ENCODE results near the gene MXRA8.
"Not testable (repeated sequence)": the region's sequence is repeated elsewhere in the genome, so short reads cannot be mapped to it uniquely, and the experiment has no call there.

The MXRA8 gene

DNA sequence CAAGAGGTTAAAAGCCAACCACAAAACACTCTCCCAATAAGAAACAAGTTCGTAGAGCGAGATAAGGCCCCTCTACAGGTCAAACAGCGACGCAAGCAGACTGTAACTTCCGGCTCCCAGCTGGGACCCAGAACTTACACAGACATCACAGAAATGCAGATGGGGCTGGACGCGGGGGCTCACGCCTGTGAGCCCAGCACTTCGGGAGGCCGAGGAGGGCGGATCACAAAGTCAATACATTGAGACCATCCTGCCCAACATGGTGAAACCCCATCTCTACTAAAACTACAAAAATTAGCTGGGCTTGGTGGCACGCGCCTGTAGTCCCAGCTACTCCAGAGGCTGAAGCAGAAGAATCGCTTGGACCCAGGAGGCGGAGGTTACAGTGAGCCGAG, 29.7 kb upstream of the MXRA8 start:
- no peak for DNase-seq (ENCODE audit: low read depth, low spot score)

DNA sequence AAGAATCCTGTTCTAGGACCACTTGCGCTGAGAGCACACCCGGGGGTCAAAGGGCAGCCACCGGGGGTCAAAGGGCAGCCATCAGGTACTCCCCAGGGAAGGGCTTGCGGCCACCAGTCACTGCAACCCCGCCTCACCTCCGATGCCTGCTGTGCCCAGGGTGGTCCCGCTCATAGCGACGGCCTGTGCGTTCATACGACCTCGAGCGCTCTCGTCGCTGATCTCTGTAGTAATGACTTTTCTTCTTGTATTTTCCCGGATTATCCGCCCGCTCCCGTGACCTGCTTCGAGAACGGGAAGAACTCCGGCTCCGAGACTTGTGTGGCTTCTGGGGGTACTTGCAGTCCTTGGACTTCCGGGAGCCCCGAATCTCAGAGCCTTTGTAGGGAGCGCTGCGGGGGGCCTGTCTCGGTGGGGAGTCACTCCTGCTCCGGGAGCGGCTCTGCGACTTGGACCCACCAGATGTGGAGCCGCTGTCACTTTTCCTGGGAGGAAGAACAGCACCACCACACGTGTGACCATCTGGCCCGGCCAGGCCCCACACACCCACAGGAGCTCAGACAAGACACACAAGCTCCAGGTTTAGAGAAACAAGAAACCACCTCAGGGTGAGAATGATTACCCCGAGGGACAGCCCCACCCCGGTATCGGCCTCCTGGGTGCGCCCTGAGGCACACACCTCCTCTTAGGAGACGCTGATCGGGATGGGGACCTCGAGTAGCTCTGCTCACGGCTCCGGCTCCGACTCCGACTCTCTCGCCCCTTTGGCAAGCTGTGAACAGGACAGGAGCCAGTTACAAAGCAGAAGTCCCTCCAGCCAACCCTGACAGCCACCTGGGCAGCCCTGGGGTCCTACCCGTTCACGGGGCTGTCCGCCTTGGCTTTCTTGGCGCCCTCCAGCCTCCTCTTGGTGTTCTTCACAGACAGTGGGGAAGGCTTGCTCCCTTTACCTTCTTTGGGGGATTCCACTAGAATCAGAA, 29.0 kb upstream of the MXRA8 start:
- no peaks in the 10 kb centered on the region for H3K9me3 ChIP-seq (ENCODE audit: insufficient read depth, low read length)
- peaks cover 77% of the 10 kb centered on the region for H3K36me3 ChIP-seq (ENCODE audit: insufficient read depth, insufficient read length, low read length)
- no peak overlapping the region for H3K4me3 ChIP-seq (ENCODE audit: insufficient read length, low read depth)
- TF ChIP-seq YY1 (IDR thresholded peaks at IDR 0.05; ENCODE audit: insufficient read depth, insufficient read length) (no peak), ZNF274 (IDR thresholded peaks at IDR 0.05; ENCODE audit: low read depth, low read length) (no peak), SUZ12 (IDR thresholded peaks at IDR 0.05; ENCODE audit: extremely low read depth, insufficient read depth, insufficient read length) (no peak)
- DNase-seq (ENCODE audit: low read depth, low spot score): no peak
- no peaks in the 10 kb centered on the region for H3K4me1 ChIP-seq (ENCODE audit: insufficient read depth, insufficient read length)
- H3K9ac ChIP-seq (ENCODE audit: insufficient read length, low read depth): no peak overlapping the region
- no peaks in the 10 kb centered on the region for H3K27me3 ChIP-seq (ENCODE audit: insufficient read depth, insufficient read length)

More for the DNA sequence above, 29.7 kb upstream of the MXRA8 start:
- TF ChIP-seq SUZ12 (IDR thresholded peaks at IDR 0.05; ENCODE audit: extremely low read depth, insufficient read depth, insufficient read length): no peak
- TF ChIP-seq ZNF274 (IDR thresholded peaks at IDR 0.05; ENCODE audit: low read depth, low read length): no peak
- TF ChIP-seq YY1 (IDR thresholded peaks at IDR 0.05; ENCODE audit: insufficient read depth, insufficient read length): no peak
- H3K36me3 ChIP-seq (ENCODE audit: insufficient read depth, insufficient read length, low read length): peaks cover 82% of the 10 kb centered on the region
- no peak overlapping the region for H3K9ac ChIP-seq (ENCODE audit: insufficient read length, low read depth)
- H3K4me1 ChIP-seq (ENCODE audit: insufficient read depth, insufficient read length): no peaks in the 10 kb centered on the region
- H3K9me3 ChIP-seq (ENCODE audit: insufficient read depth, low read length): no peaks in the 10 kb centered on the region
- H3K4me3 ChIP-seq (ENCODE audit: insufficient read length, low read depth): no peak overlapping the region
- H3K27me3 ChIP-seq (ENCODE audit: insufficient read depth, insufficient read length): no peaks in the 10 kb centered on the region

GRCh38 chr1:1385931-1386330, 27.6 kb upstream of the MXRA8 start:
- Histone ChIP-seq H3K27me3 (ENCODE audit: insufficient read depth, insufficient read length) (no peaks in the 10 kb centered on the region), H3K36me3 (ENCODE audit: insufficient read depth, insufficient read length, low read length) (peaks cover 72% of the 10 kb centered on the region), H3K9me3 (ENCODE audit: insufficient read depth, low read length) (no peaks in the 10 kb centered on the region), H3K9ac (ENCODE audit: insufficient read length, low read depth) (no peak overlapping the region), H3K4me1 (ENCODE audit: insufficient read depth, insufficient read length) (no peaks in the 10 kb centered on the region), H3K4me3 (ENCODE audit: insufficient read length, low read depth) (no peak overlapping the region)
- TF ChIP-seq ZNF274 (IDR thresholded peaks at IDR 0.05; ENCODE audit: low read depth, low read length): no peak
- TF ChIP-seq SUZ12 (IDR thresholded peaks at IDR 0.05; ENCODE audit: extremely low read depth, insufficient read depth, insufficient read length): no peak
- no peak for TF ChIP-seq YY1 (IDR thresholded peaks at IDR 0.05; ENCODE audit: insufficient read depth, insufficient read length)
- no peak for DNase-seq (ENCODE audit: low read depth, low spot score)

DNA sequence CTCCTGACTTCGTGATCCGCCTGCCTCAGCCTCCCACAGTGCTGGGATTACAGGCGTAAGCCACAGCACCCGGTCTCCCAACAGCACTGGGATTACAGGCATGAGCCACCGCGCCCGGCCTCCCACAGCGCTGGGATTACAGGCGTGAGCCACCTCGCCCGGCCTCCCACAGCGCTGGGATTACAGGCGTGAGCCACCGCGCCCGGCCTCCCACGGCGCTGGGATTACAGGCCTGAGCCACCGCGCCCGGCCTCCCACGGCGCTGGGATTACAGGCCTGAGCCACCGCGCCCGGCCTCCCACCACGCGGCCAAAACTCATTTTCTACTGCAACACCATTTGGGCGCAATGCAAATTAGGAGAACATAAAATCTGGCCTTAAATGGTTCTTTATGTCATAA, 27.0 kb upstream of the MXRA8 start:
- H3K27me3 ChIP-seq (ENCODE audit: insufficient read depth, insufficient read length); H3K9ac ChIP-seq (ENCODE audit: insufficient read length, low read depth): not testable (repeated sequence)

GRCh38 chr1:1381294-1381693, 22.9 kb upstream of the MXRA8 start:
- Histone ChIP-seq H3K36me3 (ENCODE audit: insufficient read depth, insufficient read length, low read length) (peaks cover 48% of the 10 kb centered on the region), H3K9me3 (ENCODE audit: insufficient read depth, low read length) (no peaks in the 10 kb centered on the region), H3K27me3 (ENCODE audit: insufficient read depth, insufficient read length) (no peaks in the 10 kb centered on the region), H3K4me1 (ENCODE audit: insufficient read depth, insufficient read length) (no peaks in the 10 kb centered on the region), H3K4me3 (ENCODE audit: insufficient read length, low read depth) (no peak overlapping the region), H3K9ac (ENCODE audit: insufficient read length, low read depth) (no peak overlapping the region)
- no peak for TF ChIP-seq YY1 (IDR thresholded peaks at IDR 0.05; ENCODE audit: insufficient read depth, insufficient read length)
- no peak for TF ChIP-seq SUZ12 (IDR thresholded peaks at IDR 0.05; ENCODE audit: extremely low read depth, insufficient read depth, insufficient read length)
- no peak for TF ChIP-seq ZNF274 (IDR thresholded peaks at IDR 0.05; ENCODE audit: low read depth, low read length)
- DNase-seq (ENCODE audit: low read depth, low spot score): no peak

More for the DNA sequence above, 27.0 kb upstream of the MXRA8 start:
- H3K36me3 ChIP-seq (ENCODE audit: insufficient read depth, insufficient read length, low read length): peaks cover 71% of the 10 kb centered on the region
- H3K4me3 ChIP-seq (ENCODE audit: insufficient read length, low read depth); H3K4me1 ChIP-seq (ENCODE audit: insufficient read depth, insufficient read length); H3K9me3 ChIP-seq (ENCODE audit: insufficient read depth, low read length); DNase-seq (ENCODE audit: low read depth, low spot score): not testable (repeated sequence)

GRCh38 chr1:1380860-1381259, 22.5 kb upstream of the MXRA8 start:
- peaks cover 45% of the 10 kb centered on the region for H3K36me3 ChIP-seq (ENCODE audit: insufficient read depth, insufficient read length, low read length)
- H3K9ac ChIP-seq (ENCODE audit: insufficient read length, low read depth): no peak overlapping the region
- H3K4me3 ChIP-seq (ENCODE audit: insufficient read length, low read depth): no peak overlapping the region
- no peaks in the 10 kb centered on the region for H3K9me3 ChIP-seq (ENCODE audit: insufficient read depth, low read length)
- TF ChIP-seq YY1 (IDR thresholded peaks at IDR 0.05; ENCODE audit: insufficient read depth, insufficient read length) (no peak), SUZ12 (IDR thresholded peaks at IDR 0.05; ENCODE audit: extremely low read depth, insufficient read depth, insufficient read length) (no peak), ZNF274 (IDR thresholded peaks at IDR 0.05; ENCODE audit: low read depth, low read length) (no peak)
- DNase-seq (ENCODE audit: low read depth, low spot score): no peak
- no peaks in the 10 kb centered on the region for H3K27me3 ChIP-seq (ENCODE audit: insufficient read depth, insufficient read length)
- H3K4me1 ChIP-seq (ENCODE audit: insufficient read depth, insufficient read length): no peaks in the 10 kb centered on the region

DNA sequence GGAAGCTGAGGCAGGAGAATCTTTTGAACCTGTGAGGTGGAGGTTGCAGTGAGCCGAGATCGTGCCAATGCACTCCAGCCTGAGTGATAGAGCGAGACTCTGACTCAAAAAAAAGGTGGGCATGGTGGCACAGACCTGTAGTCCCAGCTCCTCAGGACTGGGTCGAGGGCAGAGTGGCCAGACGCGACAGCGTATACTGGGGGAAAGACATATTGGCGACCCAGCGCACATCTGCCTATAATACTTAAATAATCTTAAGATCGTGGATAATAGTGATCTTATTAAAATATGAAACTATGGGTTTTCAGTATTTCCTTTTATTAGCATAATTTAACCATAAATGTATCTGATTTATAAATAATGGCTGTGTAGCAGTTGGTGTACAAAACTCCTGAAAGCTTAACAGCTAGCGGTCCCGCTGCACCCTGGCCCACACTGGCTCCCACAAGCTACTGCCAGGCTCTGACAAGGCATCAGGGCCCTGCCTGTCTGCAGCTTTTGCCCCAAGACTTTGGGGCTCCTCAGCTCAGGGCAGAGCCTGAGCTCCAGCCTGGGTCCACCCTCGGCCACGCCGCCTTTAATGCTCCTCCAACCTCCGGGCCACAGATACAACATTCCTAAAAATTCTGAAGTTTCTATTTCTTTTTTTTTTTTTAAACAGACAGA, 19.3 kb upstream of the MXRA8 start:
- H3K9me3 ChIP-seq (ENCODE audit: insufficient read depth, low read length): no peaks in the 10 kb centered on the region
- no peak overlapping the region for H3K4me3 ChIP-seq (ENCODE audit: insufficient read length, low read depth)
- no peaks in the 10 kb centered on the region for H3K27me3 ChIP-seq (ENCODE audit: insufficient read depth, insufficient read length)
- peaks cover 3% of the 10 kb centered on the region for H3K4me1 ChIP-seq (ENCODE audit: insufficient read depth, insufficient read length)
- DNase-seq (ENCODE audit: low read depth, low spot score): no peak
- no peak for TF ChIP-seq YY1 (IDR thresholded peaks at IDR 0.05; ENCODE audit: insufficient read depth, insufficient read length)
- TF ChIP-seq SUZ12 (IDR thresholded peaks at IDR 0.05; ENCODE audit: extremely low read depth, insufficient read depth, insufficient read length): no peak
- no peak for TF ChIP-seq ZNF274 (IDR thresholded peaks at IDR 0.05; ENCODE audit: low read depth, low read length)
- H3K9ac ChIP-seq (ENCODE audit: insufficient read length, low read depth): no peak overlapping the region
- peaks cover 38% of the 10 kb centered on the region for H3K36me3 ChIP-seq (ENCODE audit: insufficient read depth, insufficient read length, low read length)

Measured in NT2/D1 (cell line).